IPS DF 6.9 (cell line): ENCODE results near the gene STARD10.

ENCODE experiments used
- DNase-seq: peaks from one replicate; pipeline ENCODE4 v3.0.0-alpha.2; 2013; ENCODE audit warnings: low read depth, low spot score
- H3K27ac ChIP-seq: one replicate; pipeline ENCODE4 v1.5.1; 2013; ENCODE audit warnings: low read length, control low read depth
- H3K27me3 ChIP-seq: 2 replicates; pipeline ENCODE4 v1.6.1; 2013; ENCODE audit warnings: mild to moderate bottlenecking, low read length; ENCODE audit not compliant: control insufficient read depth, insufficient read depth
- H3K36me3 ChIP-seq: 2 replicates; pipeline ENCODE4 v1.6.1; 2013; ENCODE audit warnings: low read length; ENCODE audit not compliant: control insufficient read depth, insufficient read depth
- H3K4me1 ChIP-seq: 2 replicates; pipeline ENCODE4 v1.6.1; 2013; ENCODE audit warnings: low read length; ENCODE audit not compliant: control insufficient read depth, insufficient read depth
- H3K4me3 ChIP-seq: 2 replicates; pipeline ENCODE4 v1.5.1; 2013; ENCODE audit warnings: mild to moderate bottlenecking, low read length
- H3K9me3 ChIP-seq: 2 replicates; pipeline ENCODE4 v1.6.1; 2013; ENCODE audit warnings: low read length, inconsistent platforms; ENCODE audit not compliant: control insufficient read depth, insufficient read depth
- WGBS: extraction: QIAGEN DNeasy Blood & Tissue Kit; methylation state at CpG from one replicate; pipeline ENCODE4 v1.1.7; 2013; ENCODE audit warnings: mixed read lengths, missing lambda C conversion rate; ENCODE audit not compliant: insufficient read length, insufficient coverage; 5-methylcytosine and 5-hydroxymethylcytosine counted together

Gene STARD10

DNA sequence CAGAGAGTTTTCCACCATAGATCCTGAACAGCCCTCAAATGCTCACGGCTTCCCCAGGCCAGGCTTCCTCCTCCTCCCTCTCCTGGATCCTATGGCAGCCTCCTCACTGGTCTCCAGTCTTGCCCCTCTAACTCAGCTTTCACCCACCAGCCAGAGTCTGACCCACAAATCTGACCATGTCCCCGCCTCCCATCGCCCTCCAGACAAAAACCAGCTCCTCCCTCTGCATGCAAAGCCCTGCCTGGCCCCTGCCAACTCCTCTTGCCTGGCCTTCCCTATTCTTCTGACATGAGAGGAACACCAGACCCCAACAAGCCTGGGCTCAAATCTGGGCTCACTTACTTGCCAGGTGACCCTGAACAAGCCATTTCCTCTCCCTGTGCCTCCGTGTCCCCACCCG lies 87.3 kb downstream of the STARD10 start:
- Histone ChIP-seq H3K4me1 (peaks cover 16% of the 10 kb centered on the region), H3K27ac (no peak overlapping the region), H3K36me3 (peaks cover 4% of the 10 kb centered on the region), H3K4me3 (no peak overlapping the region), H3K27me3 (no peaks in the 10 kb centered on the region), H3K9me3 (no peaks in the 10 kb centered on the region)
- no CpG with 5 or more reads among the region's 5 CpGs for WGBS
- DNase-seq = no peak

DNA sequence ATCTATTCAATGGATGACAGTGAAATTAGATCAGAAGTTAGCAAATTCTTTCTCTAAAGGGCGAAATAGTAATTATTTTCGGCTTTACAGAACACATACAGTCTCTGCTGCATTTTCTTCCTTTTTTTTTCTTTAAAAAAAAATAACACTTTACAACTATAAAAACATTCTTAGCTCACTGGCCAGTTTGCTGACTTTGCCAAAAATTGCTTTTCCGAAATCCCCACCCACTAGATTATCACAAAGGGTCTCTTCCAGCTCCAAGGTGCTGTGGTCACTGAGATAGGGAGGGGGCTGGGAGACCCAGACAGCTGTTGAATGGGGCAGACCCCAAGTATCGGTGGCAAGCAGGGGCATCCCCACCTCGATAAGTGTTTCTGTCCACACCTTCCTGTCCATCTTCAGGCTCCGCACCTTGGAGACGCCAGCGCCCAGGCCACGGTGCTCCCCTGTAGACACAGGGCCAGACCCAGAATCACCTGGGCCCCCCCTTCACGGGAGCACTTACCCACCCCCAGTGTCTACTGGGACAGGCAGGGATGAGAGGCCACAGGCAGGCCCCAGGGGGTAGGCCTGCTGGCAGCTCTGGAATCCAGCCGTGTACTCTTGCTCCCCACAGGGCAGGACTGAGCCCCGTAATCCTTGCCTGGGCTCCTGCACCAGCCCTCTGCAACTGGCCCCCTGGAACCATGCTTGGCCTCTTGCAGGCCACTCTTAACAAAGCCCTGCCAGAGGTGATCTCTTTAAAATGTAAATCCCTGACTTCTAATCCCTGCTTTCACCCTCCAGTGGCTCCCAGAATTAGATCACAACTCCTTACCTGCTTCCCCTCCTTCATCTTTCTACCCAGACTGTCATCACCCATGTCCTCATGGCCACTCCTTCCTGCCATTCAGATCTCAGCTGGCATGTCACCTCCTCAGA lies 88.1 kb downstream of the STARD10 start:
- Histone ChIP-seq H3K27me3 (no peaks in the 10 kb centered on the region), H3K36me3 (peaks cover 5% of the 10 kb centered on the region), H3K4me3 (no peak overlapping the region), H3K9me3 (no peaks in the 10 kb centered on the region), H3K27ac (no peak overlapping the region), H3K4me1 (peaks cover 16% of the 10 kb centered on the region)
- 100% methylated on average over 1 of the region's 12 CpGs for WGBS
- no peak for DNase-seq

GRCh38 chr11:72704783-72705265 lies 89.0 kb downstream of the STARD10 start:
- peaks cover 8% of the 10 kb centered on the region for H3K36me3 ChIP-seq
- no CpG with 5 or more reads among the region's 4 CpGs for WGBS
- no peak for DNase-seq
- no peaks in the 10 kb centered on the region for H3K27me3 ChIP-seq
- H3K9me3 ChIP-seq = no peaks in the 10 kb centered on the region
- peaks cover 16% of the 10 kb centered on the region for H3K4me1 ChIP-seq
- no peak overlapping the region for H3K27ac ChIP-seq
- no peak overlapping the region for H3K4me3 ChIP-seq
